SIG-M5 treated with dmso at 0.1 percent for 504 hours (cell line): ENCODE results near the gene TRAM2.
A peak's percentile ranks its signal among the peaks of the same experiment; 100 is the strongest.

Experiments
- DNase-seq: peaks from one replicate; lab custom pipeline; 2025; ENCODE audit not compliant: unreplicated experiment; lab: John Stamatoyannopoulos, UW

TRAM2 gene, protein sequence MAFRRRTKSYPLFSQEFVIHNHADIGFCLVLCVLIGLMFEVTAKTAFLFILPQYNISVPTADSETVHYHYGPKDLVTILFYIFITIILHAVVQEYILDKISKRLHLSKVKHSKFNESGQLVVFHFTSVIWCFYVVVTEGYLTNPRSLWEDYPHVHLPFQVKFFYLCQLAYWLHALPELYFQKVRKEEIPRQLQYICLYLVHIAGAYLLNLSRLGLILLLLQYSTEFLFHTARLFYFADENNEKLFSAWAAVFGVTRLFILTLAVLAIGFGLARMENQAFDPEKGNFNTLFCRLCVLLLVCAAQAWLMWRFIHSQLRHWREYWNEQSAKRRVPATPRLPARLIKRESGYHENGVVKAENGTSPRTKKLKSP

GRCh38 chr6:52577022-52577777 is at the start of gene TRAM2:
TSS of gene TRAM2 (minus strand) at chr6:52577060. CDS start at chr6:52576915, 145 bp downstream.
- peak; percentile 56 for DNase-seq

DNA sequence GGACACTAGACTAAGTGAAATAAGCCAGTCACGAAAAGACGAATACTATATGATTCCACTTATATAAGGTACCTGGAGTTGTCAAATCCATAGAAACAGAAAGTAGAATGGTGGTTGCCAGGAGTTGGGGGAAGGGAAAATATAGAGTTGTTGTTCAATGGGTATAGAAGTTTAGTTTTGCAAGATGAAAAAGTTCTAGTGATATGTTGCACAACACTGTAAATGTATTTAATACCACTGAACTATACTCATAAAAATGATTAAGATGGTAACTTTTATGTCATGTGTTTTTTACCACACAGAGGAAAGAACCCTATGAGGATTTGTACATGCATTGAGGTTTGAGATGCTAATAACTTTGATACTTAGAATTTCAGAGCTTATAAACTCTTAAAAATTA is 46.0 kb upstream of the TRAM2 start:
- DNase-seq = no peak

GRCh38 chr6:52621631-52622030 is 44.8 kb upstream of the TRAM2 start:
- no peak for DNase-seq

DNA sequence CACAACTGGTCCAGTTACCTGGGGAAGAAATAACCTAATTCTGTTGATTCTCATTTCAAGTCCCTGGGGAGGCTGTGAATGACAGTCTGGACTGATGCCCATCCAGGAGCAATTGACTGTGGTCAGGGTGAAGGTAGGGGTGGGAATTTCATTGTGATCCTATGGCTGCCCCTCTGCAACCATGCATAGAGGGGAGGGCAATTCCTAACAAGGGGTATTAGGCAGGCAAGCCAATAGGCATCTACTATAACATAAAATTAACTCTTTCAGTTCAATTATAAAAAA is 44.0 kb upstream of the TRAM2 start:
- DNase-seq = no peak

DNA sequence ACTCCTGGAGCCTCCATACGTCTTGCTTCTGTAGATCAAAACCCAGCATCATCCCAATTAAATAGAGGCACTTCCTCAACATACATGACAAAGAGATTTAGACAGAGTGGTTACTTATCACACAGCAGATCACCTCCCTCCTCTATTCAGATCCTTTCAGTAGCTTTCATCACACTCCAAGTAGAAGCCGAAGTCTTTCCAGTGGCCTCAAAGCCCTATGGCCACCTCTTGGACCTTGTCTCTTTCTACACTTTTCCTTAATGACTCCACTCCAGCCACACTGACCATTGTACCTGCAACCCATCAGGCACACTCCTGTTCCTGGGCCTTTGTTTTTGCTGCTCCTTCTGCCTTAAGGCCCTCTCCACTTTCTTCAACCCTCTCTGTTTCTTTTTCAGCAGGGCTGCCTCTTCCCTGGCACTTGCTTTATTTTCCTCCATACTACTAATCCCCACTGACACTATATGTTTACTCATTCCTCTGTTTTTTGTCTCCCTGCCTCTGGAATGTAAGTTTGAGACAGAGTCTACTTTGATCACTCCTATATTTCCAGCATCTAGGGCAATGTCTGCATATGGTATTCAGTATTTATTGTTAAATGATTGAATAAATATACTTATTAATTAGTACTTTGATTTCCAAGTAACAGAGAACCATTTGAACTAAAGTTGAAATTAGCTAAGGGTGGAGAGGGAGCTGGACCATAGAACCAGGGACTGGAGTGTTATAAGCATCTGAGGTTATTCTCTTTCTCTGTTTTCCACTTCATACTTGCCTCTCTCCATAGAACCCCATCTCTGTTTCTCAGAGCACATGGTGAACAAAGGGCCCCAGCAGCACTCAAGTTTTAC is 43.4 kb upstream of the TRAM2 start:
- DNase-seq = no peak

GRCh38 chr6:52617087-52617486 is 40.2 kb upstream of the TRAM2 start:
- DNase-seq = no peak

- no peak for DNase-seq
Observed at GRCh38 chr6:52616059-52616690, 39.3 kb upstream of the TRAM2 start.

DNA sequence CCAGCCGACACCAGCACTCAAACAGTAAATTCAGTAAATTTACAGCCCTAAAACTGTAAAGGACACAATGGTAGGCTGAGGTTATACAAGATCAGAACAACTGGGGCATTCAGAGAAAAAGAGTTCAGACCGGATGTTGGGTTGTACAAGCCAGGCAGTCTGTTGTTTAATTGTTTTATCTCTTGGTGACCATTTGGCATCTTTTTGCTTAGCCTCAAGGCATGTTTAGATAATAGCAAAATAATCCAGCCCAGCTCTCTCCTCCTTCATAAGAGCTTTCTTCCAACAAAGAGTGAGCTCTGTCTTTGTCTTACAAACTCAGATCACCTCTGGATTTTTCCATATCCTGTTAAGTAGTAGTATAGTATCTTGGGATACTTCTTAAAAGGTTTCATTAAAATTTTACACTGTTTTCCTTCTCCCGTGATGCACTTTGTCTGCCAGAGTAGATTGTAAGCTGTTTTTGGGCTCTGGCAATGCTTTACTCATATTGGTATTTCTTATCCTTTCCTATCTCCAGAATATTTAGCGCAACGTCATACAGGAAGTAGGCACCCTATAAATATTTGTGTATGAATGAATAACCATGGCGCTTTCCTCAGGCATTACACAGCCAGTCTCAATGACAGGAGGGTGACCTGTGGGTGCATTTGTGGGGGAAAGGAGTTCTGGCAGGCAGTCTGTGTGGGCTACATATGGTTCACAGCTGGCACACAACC is 35.6 kb upstream of the TRAM2 start:
- DNase-seq = no peak

DNA sequence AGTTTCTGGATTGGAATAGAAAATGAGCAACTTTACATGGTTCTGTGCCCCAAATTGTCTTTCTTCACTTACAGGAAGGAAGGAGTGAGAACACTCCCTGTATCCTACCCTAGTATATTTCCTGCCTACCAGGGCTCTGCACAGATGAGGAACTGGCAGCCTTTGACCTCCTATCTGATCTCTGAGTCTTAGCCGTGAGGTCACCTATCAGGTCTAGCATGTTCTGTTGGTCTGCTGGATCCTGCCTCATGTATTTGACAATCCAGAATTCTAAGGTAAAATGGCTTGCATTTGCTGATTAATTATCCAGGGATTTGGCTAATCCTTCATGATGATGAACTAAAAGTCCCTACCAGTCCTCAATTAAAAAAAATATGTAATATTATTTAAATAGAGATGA is 35.0 kb upstream of the TRAM2 start:
- DNase-seq = no peak

- no peak for DNase-seq
Observed at GRCh38 chr6:52610745-52611355, 34.0 kb upstream of the TRAM2 start.

DNA sequence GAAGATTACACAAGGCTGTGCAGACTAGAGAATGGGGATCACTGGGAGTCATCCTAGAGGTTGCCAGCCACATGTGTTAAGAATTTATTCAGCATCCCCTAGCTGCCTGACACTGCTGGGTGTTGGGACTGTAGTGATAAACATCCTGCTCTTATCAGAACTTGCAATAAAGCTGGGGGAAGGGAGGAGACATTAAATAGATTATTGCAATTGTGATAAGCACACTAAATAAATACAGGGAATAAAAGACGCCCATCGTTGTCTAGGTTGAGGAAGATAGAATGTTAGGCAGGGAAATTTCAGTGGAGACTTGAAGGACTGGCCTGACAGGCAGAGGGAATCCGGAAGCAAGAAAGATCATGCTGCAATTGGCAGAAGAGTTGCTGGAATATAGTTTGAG is 33.2 kb upstream of the TRAM2 start:
- no peak for DNase-seq

DNA sequence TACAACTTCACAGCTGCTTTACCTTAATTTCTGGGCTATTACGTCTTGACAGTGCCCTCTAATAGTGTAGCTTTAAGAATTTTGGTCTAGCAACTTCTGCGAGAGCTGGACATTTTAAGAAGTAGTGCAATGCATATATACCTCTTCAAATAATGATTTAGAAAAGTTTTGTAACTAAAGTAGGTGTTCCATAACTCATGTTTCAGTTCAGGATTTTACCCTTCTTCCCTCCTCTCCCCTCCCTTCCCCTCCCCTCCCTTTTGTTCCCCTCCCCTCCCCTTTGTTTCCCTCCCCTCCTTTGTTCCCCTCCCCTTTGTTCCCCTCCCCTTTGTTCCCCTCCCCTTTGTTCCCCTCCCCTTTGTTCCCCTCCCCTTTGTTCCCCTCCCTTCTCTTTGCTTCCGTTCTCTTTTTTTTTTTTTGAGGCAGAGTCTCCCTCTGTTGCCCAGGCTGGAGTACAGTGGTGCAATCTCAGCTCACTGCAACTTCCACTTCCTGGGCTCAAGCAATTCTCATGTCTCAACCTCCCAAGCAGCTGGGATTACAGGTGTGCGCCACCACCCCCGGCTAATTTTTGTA is 28.8 kb upstream of the TRAM2 start:
- DNase-seq = no peak

DNA sequence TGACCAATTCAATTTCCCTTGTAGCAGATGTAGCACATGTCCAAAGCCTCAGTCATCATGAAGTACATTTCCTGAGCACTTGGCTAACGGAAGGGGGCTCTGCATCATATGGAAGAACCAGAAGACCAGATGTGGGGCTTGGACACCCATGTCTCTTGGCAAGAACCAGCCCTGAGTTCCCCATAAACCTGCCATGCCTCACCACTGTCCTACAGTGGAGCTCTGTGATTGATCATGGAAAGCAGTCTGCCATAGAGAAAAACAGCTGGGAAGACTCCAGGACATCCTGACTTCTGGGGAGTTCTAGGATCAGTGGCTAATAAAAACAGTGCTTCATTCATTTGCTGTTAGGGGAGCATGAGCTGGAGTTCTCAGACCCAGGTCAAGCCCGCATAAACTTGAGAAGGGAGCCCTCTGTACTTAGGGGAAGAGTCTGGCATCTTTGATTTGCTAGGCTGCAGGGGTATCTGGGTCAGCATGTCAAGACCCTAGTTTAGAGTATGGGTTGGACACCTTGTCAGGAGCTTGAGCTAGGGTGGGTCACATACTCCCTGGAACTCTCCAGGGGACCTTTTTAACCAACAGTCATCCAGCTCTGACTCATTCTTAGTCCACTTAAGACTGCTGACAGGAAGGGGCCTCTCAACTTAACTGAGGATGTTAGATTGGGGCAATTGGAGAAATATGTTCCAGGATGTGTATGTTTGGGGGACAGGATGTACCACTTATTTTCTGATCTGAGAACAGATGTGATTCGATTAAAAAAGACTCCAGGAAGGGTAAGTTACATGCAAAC is 26.3 kb upstream of the TRAM2 start:
- DNase-seq = no peak

GRCh38 chr6:52598824-52599190 is 21.9 kb upstream of the TRAM2 start:
- no peak for DNase-seq

GRCh38 chr6:52598123-52598823 is 21.4 kb upstream of the TRAM2 start:
- DNase-seq = peak; percentile 73

DNA sequence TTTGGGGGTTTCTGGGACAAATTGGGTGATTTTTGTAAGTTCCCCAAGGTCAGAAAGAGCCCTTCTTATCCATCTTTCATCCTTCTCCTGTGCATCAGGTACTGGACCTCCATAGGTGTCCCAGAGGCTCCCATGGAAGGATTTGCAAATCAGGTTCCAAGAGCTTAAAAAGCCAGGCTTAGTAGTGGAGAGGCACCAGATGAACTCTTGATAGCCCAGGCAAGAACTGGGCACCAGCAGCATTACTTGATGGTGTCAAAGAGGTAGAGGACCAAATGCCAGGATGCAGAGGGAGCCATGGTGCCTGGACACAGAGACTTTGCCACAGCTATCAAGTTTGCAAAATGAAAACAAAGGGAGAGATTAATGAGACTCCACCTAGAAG is 20.9 kb upstream of the TRAM2 start:
- no peak for DNase-seq

GRCh38 chr6:52596371-52597028 is 19.6 kb upstream of the TRAM2 start:
- peak; percentile 21 for DNase-seq

GRCh38 chr6:52595796-52596130 is 18.9 kb upstream of the TRAM2 start:
- DNase-seq = no peak
